ENCODE results near the gene HTR6.
"Not testable (repeated sequence)": the region's sequence is repeated elsewhere in the genome, so short reads cannot be mapped to it uniquely, and the experiment has no call there.

Gene HTR6

GRCh38 chr1:19664453-19665185 lies at the start of gene HTR6:
Gene HTR6, plus strand, starts transcription at chr1:19664875. Its CDS starts 879 bp downstream, at chr1:19665754.
- no peak for DNase-seq (ENCODE audit: low spot score)

GRCh38 chr1:19615438-19615837 lies 49.2 kb upstream of the HTR6 start:
- no peak for DNase-seq (ENCODE audit: low spot score)

- no peak for DNase-seq (ENCODE audit: low spot score)
These were observed 48.2 kb upstream of the HTR6 start for GRCh38 chr1:19616489-19616888.

- no peak for DNase-seq (ENCODE audit: low spot score)
These were observed 47.3 kb upstream of the HTR6 start for GRCh38 chr1:19617376-19617775.

- DNase-seq (ENCODE audit: low spot score) = no peak
These were observed 46.2 kb upstream of the HTR6 start for GRCh38 chr1:19618428-19618827.

GRCh38 chr1:19619697-19620384 lies 44.8 kb upstream of the HTR6 start:
- no peak for DNase-seq (ENCODE audit: low spot score)

GRCh38 chr1:19620786-19621185 lies 43.9 kb upstream of the HTR6 start:
- no peak for DNase-seq (ENCODE audit: low spot score)

GRCh38 chr1:19621274-19621950 lies 43.3 kb upstream of the HTR6 start:
- DNase-seq (ENCODE audit: low spot score) = no peak

GRCh38 chr1:19622204-19622603 lies 42.5 kb upstream of the HTR6 start:
- no peak for DNase-seq (ENCODE audit: low spot score)

GRCh38 chr1:19623523-19623922 lies 41.2 kb upstream of the HTR6 start:
- DNase-seq (ENCODE audit: low spot score) = no peak

GRCh38 chr1:19625291-19625937 lies 39.3 kb upstream of the HTR6 start:
- DNase-seq (ENCODE audit: low spot score) = no peak

GRCh38 chr1:19628879-19629278 lies 35.8 kb upstream of the HTR6 start:
- no peak for DNase-seq (ENCODE audit: low spot score)

GRCh38 chr1:19629357-19629756 lies 35.3 kb upstream of the HTR6 start:
- DNase-seq (ENCODE audit: low spot score) = no peak

GRCh38 chr1:19630192-19630591 lies 34.5 kb upstream of the HTR6 start:
- not testable (repeated sequence) for DNase-seq (ENCODE audit: low spot score)

GRCh38 chr1:19630720-19631395 lies 33.8 kb upstream of the HTR6 start:
- no peak for DNase-seq (ENCODE audit: low spot score)

- no peak for DNase-seq (ENCODE audit: low spot score)
These were observed 32.5 kb upstream of the HTR6 start for GRCh38 chr1:19632211-19632610.

- DNase-seq (ENCODE audit: low spot score) = no peak
These were observed 31.6 kb upstream of the HTR6 start for GRCh38 chr1:19633106-19633505.

GRCh38 chr1:19635064-19635463 lies 29.6 kb upstream of the HTR6 start:
- DNase-seq (ENCODE audit: low spot score) = not testable (repeated sequence)

GRCh38 chr1:19635646-19636045 lies 29.0 kb upstream of the HTR6 start:
- no peak for DNase-seq (ENCODE audit: low spot score)

GRCh38 chr1:19636065-19636464 lies 28.6 kb upstream of the HTR6 start:
- DNase-seq (ENCODE audit: low spot score) = no peak

GRCh38 chr1:19636749-19637148 lies 27.9 kb upstream of the HTR6 start:
- DNase-seq (ENCODE audit: low spot score) = not testable (repeated sequence)

GRCh38 chr1:19637606-19638005 lies 27.1 kb upstream of the HTR6 start:
- no peak for DNase-seq (ENCODE audit: low spot score)
